Activated gamma-delta T cell (primary cell): ENCODE results near the gene SLC35F3.

Experiments
- DNase-seq: peaks from one replicate; lab custom pipeline; 2025; lab: John Stamatoyannopoulos, UW

Gene SLC35F3

DNA sequence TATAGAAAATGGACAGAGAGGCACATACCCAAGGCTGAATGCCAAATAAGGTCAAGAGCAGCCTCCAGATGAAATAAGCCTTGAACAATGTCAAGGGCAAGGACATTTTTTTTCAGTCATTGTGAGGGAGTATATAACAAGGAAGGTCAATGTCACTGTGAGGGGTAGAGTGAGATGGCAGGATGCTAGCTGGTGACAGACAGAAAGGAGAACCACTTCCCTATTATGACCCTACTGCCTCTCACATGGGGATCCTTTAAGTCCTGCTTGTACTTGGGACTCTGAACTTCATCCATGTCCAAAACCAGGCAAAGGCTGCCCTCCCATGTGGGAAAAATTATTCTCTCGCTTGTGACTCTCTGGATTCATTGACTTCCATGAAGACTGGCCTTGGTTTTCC lies 349.3 kb downstream of the SLC35F3 start:
- DNase-seq: no peak

DNA sequence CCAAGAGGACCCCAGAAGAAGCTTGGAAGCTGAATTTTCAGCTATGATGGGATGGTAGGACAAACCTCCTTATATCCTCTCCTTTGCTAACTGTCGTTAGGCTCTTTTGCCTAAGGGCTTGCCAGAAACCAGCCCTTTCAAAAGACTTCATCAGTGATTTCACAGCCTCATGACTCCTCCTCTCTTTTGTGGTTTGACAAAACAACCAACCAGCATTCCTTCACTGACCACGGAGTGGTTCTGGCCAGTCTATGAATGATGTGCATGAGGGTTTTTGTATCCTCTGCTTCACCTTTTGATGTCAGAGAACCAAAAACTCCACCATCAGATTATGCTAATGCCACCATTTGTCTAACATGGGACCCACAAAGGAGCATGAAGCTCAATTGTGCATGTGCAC lies 351.9 kb downstream of the SLC35F3 start:
- no peak for DNase-seq

DNA sequence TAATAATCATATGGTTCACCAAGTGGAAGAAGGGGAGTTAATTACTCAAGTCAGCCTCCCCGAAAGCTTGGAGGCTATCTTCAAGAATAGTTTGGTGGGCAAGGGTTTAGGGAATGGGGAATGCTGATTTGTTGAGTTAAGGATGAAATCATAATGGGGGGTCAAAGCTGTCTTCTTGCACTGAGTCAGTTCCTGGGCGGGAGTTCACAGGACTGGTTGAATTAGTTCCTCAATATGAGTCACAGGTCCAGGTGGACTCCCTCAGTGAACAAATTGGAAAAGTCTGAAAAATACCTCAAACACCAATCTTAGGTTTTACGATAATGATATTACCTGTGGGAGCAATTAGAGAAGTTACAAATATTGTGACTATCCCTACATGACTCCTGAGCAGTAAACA lies 353.6 kb downstream of the SLC35F3 start:
- DNase-seq: no peak

DNA sequence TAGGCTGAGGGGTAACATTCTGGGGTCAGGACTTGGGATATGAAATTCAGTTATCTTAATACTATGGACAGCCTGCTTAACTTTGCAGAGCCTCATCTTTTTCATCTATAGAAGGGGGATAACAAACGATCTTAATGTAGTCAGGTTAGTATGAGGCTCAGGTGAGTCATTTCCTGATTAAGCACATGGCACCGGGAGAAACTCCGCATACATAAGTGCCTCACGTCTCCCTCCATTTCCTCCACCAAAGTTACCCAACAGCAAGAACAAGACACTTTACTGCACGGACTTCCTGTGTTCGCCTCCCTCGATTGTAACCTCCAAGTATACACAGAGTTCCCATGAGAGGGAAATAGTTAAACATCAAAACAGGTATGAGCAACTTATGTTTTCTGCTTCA lies 356.1 kb downstream of the SLC35F3 start:
- no peak for DNase-seq

DNA sequence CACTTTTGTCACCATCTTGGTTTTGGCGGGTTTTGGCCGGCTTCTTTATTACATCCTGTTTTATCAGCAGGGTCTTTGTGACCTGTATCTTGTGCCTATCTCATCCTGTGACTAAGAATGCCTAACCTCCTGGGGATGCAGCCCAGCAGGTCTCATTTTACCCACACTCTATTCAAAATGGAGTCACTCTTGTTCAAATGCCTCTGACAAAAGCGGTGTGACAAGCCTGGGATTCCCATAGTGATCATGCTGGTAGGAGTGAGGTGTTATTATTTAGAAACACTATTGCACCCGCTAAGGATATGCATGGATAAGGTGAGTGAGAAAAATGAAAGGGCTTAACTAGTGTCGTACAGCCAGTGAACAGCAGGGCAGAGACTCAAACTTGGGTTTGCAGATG lies 357.1 kb downstream of the SLC35F3 start:
- DNase-seq: no peak

DNA sequence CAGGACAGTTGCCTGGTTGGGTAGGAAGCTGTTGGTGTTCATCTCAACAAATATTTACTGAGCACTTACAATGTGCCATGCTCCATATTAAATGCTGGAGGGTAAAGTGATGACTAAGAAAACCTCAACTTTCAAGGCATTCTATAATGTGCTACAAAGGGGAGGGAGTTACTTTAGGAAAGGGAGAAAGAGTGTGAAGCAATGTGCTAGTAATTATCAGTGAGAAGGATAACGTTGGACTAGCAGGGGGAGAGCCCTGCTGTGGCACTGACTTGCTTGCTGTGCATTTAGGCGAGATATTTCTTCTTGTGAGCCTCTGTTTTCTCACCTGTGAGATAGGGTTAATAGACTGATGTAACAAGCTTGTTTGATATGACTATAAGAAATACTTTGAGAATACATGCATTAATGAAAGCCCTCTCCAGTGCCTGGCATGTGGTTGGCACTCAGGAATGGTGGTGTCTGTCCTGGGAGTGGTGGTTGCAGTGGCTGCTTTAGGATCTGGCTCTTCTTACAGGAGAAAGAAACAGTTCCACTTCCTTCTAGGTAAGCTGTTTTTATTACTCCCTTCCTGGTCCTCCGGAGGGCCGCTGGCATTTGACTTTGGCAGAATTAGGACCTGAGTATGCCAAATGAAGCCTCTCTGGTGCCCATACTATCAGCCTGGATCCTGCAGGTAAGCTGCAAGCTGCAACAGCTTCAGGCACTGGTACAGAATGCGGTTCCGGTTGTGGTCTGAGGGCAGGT lies 357.7 kb downstream of the SLC35F3 start:
- DNase-seq: no peak

DNA sequence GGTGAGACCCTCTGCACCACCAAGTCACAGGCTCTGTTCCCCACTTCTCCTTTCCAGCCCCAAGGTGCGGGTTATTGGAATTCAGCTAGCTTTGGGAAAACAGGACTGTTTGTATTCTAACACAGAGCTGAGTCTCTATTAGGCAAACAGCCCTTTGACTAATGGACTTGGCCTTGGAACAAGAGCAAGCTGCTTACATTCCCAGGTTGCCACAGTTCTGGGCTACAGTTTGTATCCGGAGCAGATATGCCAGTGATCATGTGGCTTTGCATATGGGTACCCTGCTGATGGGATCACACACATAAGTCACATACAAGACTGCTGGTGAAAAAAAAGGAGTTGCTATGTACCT lies 358.3 kb downstream of the SLC35F3 start:
- DNase-seq: no peak

DNA sequence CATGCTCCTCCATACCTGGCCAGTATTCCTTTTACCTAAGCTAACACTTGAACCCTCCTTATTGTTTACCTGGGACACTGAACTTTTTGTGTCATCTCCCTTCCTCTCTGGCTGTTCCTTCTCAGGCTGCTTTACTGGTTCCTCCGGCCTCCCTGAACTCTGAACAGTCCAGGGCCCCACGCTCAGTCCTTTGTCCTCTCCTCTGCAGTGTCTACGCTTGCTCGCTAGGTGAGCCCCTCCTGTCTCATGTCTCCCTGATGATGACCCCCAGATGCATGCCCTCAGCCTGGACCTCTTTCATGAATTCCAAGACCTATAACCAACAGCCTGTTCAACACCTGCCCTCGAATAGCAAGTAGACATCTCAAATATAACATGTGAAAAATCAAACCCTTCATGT lies 360.4 kb downstream of the SLC35F3 start:
- DNase-seq: no peak

DNA sequence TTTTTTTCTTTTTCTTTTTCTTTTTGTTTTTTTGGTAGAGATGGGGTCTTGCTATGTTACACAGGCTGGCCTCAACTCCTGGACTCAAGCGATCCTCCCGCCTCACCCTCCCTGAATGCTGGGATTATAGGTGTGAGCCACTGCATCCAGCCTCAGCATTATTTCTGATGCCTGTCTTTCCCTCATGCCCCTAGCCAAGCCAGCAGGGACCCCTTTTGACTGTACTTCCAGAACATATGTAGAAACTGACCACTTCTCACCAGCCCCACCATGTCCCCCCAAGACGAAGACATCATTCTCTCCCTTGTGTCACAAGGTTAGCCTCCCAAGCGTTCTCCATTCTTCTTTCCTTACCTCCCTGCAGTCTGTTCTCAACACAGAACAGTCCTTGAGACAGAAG lies 360.8 kb downstream of the SLC35F3 start:
- no peak for DNase-seq

DNA sequence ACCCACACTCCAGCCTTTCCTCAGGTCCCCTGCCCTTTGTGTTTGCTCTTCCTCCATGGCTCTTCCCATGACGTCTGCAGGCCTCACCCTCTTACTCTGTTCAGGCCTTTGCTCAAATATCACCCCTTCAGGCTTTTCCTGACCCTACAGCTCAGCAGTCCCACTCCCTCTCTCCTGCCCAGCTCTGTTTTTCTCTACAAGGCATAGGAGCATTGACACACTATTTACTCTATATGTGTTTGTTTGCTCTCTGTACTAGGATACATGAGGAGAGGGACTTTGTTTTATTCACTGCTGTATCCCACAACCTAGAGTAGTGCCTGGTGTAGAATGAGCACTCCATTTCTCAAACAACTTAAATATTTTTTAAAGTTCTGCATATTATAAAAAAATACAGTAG lies 361.4 kb downstream of the SLC35F3 start:
- no peak for DNase-seq

DNA sequence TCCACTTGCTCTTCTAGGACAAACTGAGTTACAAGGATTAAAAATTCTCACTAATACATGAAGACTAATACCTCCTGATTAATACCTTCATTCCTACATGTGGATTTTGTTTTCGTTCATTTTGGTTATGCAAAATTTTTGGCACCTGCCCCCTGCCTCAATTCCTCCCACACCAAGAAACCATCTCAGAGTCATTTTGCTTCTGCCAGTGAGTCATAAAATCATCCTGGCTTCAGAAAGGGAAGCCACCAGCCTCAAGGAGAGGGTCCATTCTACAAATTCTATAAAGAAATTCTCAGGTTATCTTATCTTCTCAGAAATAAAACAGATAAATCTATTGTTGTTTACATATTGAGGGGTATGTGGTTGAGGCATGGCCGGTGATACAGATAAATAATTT lies 365.6 kb downstream of the SLC35F3 start:
- DNase-seq: no peak

DNA sequence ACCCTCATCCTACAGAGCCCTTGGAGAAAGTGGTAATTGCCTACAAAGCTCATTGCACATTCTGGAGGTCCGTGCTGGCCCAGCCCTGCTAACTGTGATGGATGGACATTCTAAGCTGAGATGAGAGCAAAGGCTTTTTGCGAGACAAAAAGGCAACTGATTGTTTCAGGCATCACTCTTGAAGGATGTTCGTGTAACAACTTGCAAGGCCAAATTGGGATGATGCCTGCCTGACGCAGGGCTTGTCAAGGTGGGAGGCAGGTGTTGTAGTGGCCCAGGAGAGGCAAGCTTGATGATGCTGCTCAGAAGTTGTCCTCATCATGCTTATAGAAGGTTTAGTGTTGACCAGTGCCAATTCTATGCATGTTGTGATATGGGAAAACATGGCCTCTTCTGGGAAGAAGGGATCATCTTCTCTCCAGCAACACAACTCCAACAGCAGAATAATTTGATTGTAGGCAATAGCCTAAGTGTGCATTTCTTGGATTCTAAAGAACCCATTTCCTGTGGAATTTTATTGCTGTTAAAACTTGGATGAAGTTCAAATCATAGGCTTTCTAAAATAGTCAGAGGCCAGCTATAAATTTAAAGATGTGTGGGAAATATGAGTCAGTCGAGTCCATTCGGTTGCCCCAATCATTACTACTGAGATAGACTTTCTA lies 366.2 kb downstream of the SLC35F3 start:
- no peak for DNase-seq

DNA sequence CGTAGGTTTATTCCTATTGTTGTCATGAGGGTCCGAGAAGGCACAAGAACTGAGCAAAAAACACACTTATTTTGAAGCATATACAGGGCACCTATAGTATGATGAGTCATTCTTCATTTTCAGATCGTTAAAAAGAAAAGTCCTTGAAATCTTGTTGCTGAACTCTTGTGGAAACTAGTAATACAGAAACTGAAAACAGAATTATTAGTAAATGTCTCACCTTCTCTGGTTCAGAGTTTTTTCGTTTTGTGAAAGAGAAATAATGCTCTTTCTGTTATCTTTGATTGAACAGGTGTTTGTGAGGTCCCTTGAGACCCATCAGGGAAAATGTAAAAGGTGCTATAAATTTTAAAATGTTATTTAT lies 366.7 kb downstream of the SLC35F3 start:
- DNase-seq: no peak

DNA sequence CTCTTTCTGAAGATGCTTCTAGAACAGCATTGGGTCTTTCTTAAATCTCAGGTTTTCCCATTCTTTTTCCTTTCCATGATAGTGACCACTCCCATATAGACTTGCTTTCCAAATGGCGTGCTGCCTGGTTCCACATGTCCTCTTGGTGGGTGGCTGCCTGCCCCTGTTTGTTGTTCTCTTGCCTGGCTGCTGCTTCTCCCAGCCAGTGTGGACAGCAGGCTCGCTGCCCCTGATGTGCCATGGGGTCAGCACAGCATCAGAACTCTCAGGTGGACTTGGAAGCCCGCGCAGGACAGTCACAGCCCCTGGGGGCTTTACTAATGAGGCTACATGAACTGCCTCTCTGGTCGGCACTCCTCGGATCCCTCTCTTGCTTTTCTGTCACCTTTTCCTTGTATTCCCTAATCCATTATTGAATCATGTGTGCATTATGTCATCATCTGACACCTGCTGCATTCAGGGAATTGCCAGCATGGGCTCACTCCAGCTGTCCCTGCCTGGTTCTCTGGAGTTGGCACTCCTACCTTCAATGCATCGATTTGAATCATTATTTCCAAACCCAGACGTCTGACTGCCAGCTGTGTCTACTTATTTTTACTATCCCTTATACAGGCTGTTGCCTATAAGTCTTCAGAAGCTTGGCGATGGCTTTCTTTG lies 368.3 kb downstream of the SLC35F3 start:
- DNase-seq: no peak

DNA sequence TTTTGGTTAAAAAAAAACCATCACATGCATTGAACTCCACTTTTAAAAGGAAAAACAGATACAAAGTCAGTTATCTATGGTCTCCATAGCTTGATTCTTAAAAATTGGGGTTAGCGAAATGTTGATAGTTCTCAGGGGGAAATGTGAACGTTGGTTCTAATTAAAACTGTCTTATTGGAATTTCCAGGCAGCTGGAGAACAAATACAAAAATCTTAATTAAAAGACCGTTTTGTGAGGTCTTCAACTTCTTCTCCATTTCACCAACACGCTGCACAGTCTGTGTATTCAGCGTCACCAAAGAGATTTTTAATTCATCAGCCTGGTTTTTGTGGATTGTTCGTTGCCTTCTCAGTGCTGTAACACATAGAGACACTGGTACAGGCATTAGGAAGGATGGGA lies 369.5 kb downstream of the SLC35F3 start:
- DNase-seq: no peak

DNA sequence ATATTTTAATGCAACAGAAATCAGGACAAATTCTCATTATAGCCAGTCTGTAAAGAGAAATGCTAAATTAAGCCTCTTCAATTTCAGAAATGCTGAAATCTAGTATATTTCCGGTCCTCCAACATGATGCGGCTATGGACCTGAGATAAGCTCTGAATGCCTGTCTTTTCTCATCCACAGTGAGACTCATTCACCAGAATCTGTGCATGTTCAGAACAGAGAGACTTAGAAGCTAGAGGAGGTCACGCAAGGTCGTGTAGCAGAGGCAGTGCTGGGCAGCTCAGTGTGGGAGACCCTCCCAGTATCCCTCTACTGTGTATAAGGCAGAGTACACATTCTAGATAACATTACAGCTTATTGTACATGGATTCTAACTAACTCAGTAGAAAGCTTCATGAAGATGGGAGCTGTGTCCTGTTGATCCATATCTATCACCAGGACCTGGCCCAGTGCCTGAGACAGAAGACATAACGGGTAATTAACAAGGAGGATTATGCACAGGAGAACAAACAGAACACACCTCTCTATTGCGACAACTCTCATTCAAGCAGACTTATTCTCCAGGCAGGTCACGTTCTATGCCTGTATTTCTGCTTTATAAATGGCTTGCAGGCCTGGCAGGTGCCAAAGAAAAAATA lies 371.8 kb downstream of the SLC35F3 start:
- no peak for DNase-seq

DNA sequence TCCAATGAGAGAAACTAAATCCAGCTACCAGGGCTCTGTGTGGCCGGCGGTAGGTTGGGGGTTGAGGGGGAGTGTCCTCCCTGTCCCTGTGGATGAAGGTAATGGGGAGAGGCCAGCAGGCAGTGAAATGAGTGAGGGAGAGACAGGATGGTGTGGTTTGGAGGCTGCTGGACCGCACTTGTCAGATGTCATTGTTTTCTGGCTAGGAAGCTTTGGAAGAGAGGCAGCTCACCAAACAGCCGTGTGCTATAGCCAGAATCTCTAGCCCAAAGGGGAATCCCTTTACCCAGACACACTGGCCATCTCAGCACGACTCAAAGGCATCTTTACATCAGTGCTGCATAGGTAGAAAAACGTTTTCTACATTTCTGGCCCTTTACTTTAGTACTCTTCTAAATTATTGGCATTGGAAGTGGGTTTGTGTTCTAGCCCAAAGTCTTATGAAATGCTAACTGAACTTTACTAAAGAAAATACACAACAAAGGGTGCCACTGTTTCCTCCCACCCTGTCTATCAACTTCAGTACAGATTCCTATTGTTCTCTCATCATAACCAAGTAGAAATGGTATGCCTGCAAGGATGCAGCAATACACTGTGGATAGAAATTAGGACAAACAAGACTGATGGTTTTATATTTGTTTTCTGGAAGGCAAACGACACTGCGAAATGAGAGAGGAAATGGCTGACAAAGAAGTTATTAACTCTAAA lies 372.8 kb downstream of the SLC35F3 start:
- no peak for DNase-seq

DNA sequence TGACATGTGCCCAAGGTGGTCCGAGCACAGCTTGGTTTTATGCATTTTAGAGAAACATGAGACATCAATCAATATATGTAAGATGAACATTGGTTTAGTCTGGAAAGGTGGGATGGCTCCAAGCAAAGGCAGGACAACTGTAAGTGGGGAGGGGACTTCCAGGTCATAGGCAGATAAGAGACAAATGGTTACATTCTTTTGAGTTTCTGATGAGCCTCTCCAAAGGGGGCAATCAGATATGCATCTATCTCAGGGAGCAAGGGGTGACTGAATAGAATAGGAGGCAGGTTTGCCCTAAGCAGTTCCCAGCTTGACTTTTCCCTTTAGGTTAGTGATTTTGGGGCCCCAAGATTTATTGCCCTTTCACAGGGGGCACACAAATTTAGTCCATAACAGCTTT lies 374.5 kb downstream of the SLC35F3 start:
- no peak for DNase-seq

DNA sequence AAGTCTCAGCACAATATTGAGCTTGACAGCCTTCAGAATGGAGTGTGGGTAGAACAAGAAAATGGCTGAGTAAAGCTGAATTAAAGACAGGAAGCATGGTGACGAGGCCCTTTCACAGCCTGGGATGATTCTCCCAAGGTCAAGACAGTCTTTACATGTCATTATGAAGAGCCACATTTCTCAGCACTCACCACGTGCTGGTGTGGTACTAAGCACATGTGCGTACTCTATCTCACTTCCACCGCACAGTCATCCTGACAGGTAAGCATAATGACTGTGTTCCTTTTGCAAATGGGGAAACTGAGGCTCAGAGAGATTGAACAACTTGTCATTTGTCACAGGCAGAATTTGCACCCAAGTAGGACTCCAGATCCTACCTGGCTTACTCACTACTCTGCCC lies 376.0 kb downstream of the SLC35F3 start:
- no peak for DNase-seq

DNA sequence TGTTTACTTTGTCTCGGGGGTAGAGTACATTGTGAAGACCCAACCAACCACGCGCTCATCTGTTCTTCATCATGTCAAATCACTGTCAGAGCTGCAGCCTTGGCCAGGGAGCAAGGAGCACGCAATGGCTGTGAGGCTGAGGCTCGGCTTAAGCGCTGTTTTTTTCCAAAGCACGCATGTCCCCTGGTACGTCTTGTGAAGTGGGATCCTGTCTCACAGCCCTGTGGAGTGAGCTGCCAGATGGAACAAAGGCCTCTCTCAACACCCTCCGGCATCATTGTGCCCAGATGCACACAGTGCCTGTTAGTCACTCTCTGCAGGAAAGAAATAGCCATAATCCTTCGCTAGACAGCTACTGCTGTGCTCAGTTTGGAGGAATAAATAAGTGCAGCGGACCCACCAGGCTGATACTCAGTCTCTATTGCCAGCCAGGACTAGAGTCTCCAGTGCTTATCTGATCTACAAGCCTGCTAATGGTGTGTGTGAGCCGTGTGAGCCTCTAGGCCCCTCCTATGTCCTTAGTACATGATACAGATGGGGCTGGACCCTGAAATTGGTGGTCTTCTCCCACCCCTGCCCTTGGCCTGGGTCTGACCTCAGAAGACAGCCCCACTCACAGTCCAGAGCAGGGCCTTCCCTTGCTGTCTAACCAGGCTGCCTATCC lies 377.5 kb downstream of the SLC35F3 start:
- no peak for DNase-seq

DNA sequence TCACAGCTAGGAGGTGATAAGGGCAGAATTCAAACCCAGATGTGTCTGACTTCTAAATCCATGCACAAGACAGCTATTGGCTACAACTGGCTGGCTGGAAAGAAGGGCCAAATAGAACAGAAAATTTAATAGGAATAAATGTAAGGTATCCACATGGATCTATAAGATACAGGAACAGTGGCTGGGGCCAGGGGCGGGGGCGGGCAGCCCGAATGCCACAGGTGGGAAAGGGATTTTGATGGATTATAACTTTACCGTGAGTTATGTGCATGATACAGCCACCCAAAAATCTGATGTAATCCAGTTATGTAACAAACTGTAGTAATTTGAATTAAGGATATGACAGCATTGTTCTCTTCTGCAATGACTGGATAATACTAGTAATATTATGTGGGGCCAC lies 381.7 kb downstream of the SLC35F3 start:
- DNase-seq: no peak

DNA sequence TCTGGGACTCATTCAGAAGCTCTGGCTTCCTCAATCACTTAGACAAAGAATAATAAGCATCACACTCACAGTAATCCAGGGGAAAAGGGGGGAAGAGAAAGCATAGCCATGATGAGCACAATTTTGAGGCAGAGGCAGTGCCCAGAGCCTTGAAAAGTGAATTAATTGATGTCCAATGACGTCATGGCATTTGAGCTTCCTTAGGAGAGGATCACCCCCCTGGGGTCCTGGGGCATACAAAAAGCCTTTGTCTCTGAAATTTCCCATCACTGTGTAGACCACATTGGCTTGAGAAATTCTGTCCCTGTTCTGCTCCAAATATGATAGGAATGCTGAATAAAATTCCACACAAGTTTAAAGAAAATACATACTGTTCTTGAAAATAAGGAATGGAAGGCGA lies 384.5 kb downstream of the SLC35F3 start:
- DNase-seq: no peak
